ENCODE measurements around the gene KCNJ10.

The KCNJ10 gene

GRCh38 chr1:159990005-159990404 is 80.0 kb downstream of the KCNJ10 start:
- no peak for DNase-seq (ENCODE audit: low spot score)

DNA sequence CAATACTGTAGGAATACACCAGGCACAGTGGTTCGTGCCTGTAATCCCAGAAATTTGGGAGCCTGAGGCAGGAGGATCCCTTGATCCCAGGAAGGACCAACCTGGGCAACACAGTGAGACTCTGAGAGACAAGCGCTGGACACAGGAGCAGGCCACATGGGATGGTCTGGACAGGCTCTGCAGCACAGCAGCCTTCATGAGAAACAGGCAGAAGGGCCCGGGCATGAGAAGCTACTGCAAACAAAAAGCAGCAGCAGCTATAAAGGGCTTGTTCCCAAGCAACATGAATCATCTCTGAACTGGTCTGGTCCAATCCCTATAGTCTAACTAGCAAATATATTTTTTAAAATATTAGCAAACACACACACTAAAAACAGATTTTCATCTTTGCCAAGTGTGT is 80.4 kb downstream of the KCNJ10 start:
- DNase-seq (ENCODE audit: low spot score): no peak

DNA sequence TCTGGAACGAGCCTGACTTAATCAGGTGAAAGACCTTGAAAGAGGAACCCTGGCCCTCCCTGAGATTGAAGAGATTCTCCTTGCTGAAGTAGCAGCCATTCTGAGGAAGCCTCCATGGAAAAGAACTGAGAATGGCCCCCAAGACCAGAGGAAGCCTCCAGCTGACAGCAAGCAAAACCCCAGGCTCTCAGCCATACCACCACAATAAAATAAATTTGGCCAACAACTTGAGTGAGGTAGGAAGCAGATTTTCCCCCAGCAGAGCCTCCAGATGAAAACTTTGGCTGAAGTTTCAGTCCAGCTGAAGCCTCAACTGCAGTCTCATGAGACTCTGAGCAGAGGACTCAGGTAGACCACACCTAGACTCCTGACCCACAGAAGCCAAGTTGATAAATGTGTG is 82.0 kb downstream of the KCNJ10 start:
- no peak for DNase-seq (ENCODE audit: low spot score)

DNA sequence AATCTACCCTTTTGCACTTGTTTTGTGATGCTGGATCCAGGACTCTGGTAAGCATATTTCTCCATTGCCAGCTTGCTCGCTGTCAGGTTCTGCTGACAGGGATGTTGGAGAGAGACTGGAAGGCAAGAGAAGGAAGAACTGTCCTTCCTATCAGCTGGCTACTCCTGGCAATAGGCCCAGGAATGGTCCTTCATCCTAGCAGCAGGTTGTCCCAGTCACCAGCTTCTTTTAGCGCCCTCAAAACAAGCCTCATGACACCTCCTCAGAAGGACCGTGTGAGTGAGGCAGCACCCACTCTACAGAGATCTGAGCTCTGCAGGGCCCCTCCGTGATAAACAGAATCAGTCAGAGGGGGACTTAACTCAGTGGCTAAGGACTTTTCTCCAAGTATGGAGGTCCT is 82.8 kb downstream of the KCNJ10 start:
- DNase-seq (ENCODE audit: low spot score): no peak

- DNase-seq (ENCODE audit: low spot score): no peak
These were observed 83.4 kb downstream of the KCNJ10 start for GRCh38 chr1:159986531-159986930.

GRCh38 chr1:159986093-159986492 is 83.9 kb downstream of the KCNJ10 start:
- no peak for DNase-seq (ENCODE audit: low spot score)

- no peak for DNase-seq (ENCODE audit: low spot score)
These were observed 84.5 kb downstream of the KCNJ10 start for GRCh38 chr1:159985473-159985872.

DNA sequence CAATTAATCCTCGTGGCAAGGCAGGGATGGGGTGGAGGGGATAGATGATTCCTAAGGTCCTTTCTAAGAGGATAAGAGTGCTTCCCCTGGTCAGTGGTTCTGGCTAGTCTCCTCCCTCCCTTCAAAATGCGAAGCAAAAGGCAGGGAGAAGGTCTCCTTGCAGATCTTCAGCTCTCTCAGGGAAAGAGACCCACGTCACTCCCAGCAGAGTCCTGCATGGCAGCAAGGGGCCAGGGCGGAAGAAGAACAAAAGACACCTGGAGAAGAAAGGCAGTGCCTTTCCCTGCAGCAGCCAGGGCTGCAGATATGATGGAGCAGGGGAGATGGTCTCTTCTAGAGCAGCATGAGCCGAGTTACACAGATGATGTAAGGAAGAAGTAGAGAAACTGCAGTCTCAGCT is 86.3 kb downstream of the KCNJ10 start:
- DNase-seq (ENCODE audit: low spot score): no peak

DNA sequence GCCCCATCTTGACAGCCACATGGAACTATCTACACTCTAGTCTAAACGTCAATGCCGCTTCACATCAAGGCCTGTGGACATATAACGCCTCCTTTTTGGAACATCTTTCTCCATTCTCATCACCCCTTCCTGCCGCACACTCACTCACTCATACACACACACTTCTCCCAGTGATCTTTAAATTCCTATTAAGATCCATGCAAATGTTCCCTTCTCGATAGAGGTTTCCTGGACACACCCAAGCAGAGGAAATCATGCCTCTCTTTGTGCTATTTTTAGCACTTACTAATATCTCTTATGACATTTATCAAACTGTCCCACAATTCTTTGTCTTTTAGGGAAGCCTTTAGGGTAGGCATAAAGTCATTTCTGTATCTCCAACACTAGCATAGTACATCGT is 87.7 kb downstream of the KCNJ10 start:
- DNase-seq (ENCODE audit: low spot score): no peak

DNA sequence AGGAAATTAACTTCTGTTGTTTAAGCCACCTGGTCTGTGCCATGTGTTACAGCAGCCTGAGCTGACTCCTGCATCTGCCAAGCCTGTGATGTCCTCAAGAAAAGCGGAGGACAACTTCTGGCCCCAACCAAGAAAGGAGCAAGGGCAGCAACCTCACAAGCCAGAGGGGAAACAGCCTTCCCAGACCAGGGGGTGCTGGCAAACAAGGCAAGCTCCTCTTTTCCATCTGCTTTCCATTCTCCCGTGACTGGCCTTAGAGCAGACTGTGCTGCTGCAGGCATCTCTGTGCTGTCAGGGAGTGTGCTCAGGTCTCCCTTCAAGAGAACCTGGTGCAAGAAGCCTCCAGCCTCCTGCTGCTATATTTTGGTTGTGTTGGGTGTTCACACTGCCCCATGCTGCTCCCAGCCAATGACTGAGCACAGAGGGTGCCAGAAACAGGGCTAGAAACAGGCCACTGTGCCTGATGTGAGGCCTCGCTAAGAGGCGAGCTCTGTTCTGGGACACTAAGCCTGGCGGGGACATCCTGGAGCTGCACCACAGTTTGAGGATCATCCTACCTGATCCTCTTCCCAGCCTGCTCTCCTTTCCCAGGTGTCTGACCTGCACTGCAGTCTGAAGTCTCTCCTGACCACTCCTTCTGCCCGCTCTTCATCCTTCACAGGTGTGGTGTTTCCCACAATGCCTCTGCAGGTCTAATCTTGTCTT is 88.5 kb downstream of the KCNJ10 start:
- no peak for DNase-seq (ENCODE audit: low spot score)

GRCh38 chr1:159980786-159981185 is 89.2 kb downstream of the KCNJ10 start:
- no peak for DNase-seq (ENCODE audit: low spot score)

- DNase-seq (ENCODE audit: low spot score): no peak
These were observed 89.9 kb downstream of the KCNJ10 start for GRCh38 chr1:159980076-159980475.

GRCh38 chr1:159979257-159979656 is 90.7 kb downstream of the KCNJ10 start:
- no peak for DNase-seq (ENCODE audit: low spot score)

DNA sequence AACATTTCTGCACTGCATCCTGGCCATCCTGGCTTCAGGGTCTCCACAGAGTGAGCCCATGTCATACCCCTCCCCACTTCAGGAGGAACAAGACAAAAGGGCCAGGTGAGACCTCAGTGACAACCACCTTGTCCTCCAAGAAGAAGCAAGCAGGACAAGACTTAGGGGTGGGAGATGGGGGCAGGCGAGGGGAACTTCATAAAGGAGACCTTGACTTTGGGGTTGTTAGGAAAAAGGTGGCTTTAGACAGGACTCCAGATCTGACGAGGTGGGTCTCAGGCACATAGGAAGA is 91.9 kb downstream of the KCNJ10 start:
- no peak for DNase-seq (ENCODE audit: low spot score)

DNA sequence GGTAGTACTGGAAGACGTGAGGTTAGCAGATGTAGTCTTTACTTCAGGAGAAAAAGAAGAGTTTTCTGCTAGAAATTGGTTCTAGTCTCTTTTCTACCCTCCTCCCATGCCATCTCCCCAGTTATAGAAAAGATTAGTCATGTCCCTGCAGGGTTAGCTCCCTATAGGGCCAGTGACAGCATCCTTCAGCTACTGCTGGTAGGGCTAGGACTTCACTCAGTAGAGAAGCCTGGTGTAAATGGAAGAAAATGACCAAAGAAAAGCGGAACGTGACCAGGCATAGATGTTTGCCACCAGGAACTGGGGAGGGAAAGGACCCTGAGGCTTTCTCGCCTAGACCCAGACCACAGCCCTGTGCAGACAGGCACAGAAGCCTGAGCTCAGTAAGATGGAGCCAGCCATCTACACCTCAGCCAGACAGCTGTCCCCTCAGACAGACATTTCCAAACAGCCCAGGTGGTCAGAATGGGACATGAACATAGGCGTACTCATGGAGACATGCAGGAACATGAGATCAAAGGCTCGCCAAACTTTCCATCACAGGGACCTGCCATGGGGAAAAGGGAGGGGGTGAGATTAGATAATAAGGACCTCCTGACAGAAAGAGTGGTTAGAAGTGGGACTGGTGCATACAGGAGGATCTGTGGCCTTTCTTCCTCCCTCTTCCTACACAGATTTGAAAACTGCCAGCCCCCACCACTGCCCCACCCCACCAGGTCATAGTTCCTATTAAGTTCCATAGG is 92.4 kb downstream of the KCNJ10 start:
- no peak for DNase-seq (ENCODE audit: low spot score)

DNA sequence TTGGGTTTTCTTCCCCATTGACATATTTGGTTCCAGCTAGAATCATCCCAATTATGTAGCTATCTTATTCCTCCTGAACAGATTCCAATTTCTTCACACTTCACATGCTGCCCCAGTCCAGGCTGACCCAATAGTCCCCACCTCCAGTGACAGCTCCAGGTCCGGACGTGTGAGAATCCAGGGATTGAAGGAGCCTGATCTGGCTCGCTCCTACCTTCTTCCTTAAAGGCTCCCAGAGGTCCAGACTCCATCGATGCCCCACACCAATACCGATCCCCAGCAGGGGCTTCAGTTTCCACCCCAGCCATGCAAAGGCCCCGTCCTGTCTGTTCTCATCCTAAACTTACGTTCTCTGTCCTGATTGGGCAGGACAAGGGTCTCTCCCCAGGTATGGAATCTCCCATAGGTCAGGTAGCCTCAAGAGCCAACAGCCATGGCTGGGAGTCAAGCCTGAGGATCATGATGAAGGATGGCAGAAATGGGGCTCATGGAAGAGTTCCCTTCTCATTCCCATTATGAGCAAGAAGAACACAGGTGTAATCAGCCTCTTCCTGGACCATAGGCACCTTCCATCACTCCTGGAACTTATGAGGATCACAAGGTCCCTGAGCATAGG is 95.5 kb downstream of the KCNJ10 start:
- DNase-seq (ENCODE audit: low spot score): no peak

GRCh38 chr1:159973350-159973940 is 96.5 kb downstream of the KCNJ10 start:
- no peak for DNase-seq (ENCODE audit: low spot score)

- no peak for DNase-seq (ENCODE audit: low spot score)
These were observed 97.3 kb downstream of the KCNJ10 start for GRCh38 chr1:159972443-159973205.

GRCh38 chr1:159970932-159971342 is 99.0 kb downstream of the KCNJ10 start:
- no peak for DNase-seq (ENCODE audit: low spot score)

- DNase-seq (ENCODE audit: low spot score): no peak
These were observed 101.1 kb downstream of the KCNJ10 start for GRCh38 chr1:159968901-159969300.

GRCh38 chr1:159965263-159965662 is 104.7 kb downstream of the KCNJ10 start:
- no peak for DNase-seq (ENCODE audit: low spot score)

DNA sequence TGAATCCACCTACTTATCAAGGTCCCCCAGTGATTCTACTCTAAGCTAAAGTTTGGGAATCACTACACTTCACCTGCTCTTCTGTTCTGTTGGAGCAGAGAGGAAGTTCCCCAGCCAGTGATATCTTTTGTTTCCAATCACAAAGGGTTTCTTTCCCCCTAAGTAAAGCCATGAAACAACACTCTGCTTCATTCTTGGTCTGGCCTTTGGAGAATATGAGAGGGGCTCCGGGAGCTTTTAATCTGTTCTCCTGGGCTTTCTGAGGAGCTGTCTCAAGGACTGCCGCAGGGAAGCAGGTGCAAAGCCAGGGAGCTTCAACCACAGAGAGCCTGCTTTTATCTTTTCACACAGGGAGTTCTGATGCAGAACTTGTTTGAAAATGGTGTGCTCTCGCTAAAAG is 105.8 kb downstream of the KCNJ10 start:
- no peak for DNase-seq (ENCODE audit: low spot score)

All from NAMALWA (cell line).